DND-41 (cell line): Measurements from ENCODE around the gene CACNA2D4.

Experiments used
- CTCF ChIP-seq: IDR thresholded peaks from 2 replicates; pipeline ENCODE4 v1.5.1; 2012; ENCODE audit warnings: borderline replicate concordance, low read length, moderate library complexity, mild to moderate bottlenecking; ENCODE audit not compliant: poor library complexity, severe bottlenecking; ENCODE audit errors: extremely low read depth
- EZH2 ChIP-seq: IDR thresholded peaks from 3 replicates; pipeline ENCODE4 v1.6.1; 2012; ENCODE audit warnings: borderline replicate concordance, low read depth, mild to moderate bottlenecking, moderate library complexity, low read length, inconsistent platforms; ENCODE audit not compliant: severe bottlenecking

GRCh38 chr12:1776170-1776921 is 142.1 kb downstream of the CACNA2D4 start:
- TF ChIP-seq CTCF (no peak), EZH2 (no peak)
